SU-DHL-6 (cell line): Measurements from ENCODE around the gene ITPKC.

Experiments used
- H2AFZ ChIP-seq: fragments of 200-600 bp; sonication (generic); 2 replicates; pipeline ENCODE4 v1.6.1; 2014; ENCODE audit warnings: low read depth, mild to moderate bottlenecking, moderate library complexity, mixed read lengths, antibody characterized with exemption, low read length; ENCODE audit not compliant: severe bottlenecking
- H3F3A ChIP-seq: fragments of 200-600 bp; shearing (Covaris generic); 2 replicates; pipeline ENCODE4 v1.6.0; 2016; ENCODE audit warnings: antibody characterized with exemption, mild to moderate bottlenecking; ENCODE audit not compliant: insufficient read depth
- H3K27ac ChIP-seq: fragments of 200-600 bp; sonication (generic); 2 replicates; pipeline ENCODE4 v1.5.1; 2016; ENCODE audit warnings: low read depth, mild to moderate bottlenecking, low read length, moderate library complexity, mixed read lengths
- H3K27me3 ChIP-seq: fragments of 200-600 bp; sonication (generic), shearing (Covaris generic); 2 replicates; pipeline ENCODE4 v1.6.0; 2014; ENCODE audit warnings: mild to moderate bottlenecking, low read length
- H3K36me3 ChIP-seq: fragments of 200-600 bp; sonication (generic); 2 replicates; pipeline ENCODE4 v1.6.1; 2014; ENCODE audit warnings: mild to moderate bottlenecking, low read length, mixed read lengths
- H3K4me2 ChIP-seq: fragments of 300-600, 200-600 bp; shearing (Covaris generic), sonication (generic); 2 replicates; pipeline ENCODE4 v1.6.0; 2014; ENCODE audit warnings: low read length, low read depth, mild to moderate bottlenecking; ENCODE audit not compliant: poor library complexity, severe bottlenecking
- H3K4me3 ChIP-seq: fragments of 200-600 bp; sonication (generic); 2 replicates; pipeline ENCODE4 v1.5.1; 2014; ENCODE audit warnings: antibody characterized with exemption, low read length, mild to moderate bottlenecking, mixed read lengths; ENCODE audit not compliant: insufficient read depth, poor library complexity, severe bottlenecking
- H3K79me2 ChIP-seq: fragments of 200-600 bp; sonication (generic); 2 replicates; pipeline ENCODE4 v1.6.1; 2014; ENCODE audit warnings: mild to moderate bottlenecking, low read length, moderate library complexity; ENCODE audit not compliant: insufficient read depth
- H3K9ac ChIP-seq: fragments of 200-600 bp; sonication (generic); 2 replicates; pipeline ENCODE4 v1.7.0; 2014; ENCODE audit warnings: mild to moderate bottlenecking, low read length
- H3K9me2 ChIP-seq: fragments of 200-600 bp; sonication (generic); replicated peaks from 2 replicates; pipeline ENCODE4 v1.6.1; 2014; ENCODE audit warnings: low read length; ENCODE audit not compliant: insufficient read depth
- H3K9me3 ChIP-seq: fragments of 200-600 bp; sonication (generic); 2 replicates; pipeline ENCODE4 v1.6.1; 2014; ENCODE audit warnings: low read length, mixed read lengths; ENCODE audit not compliant: insufficient read depth
- H4K20me1 ChIP-seq: fragments of 200-600 bp; sonication (generic); 2 replicates; pipeline ENCODE4 v1.6.1; 2014; ENCODE audit warnings: low read depth, mild to moderate bottlenecking, antibody characterized with exemption, low read length, moderate library complexity, mixed read lengths
- CTCF ChIP-seq: fragments of 200-600 bp; sonication (generic); IDR thresholded peaks from one replicate; pipeline ENCODE4 v1.5.1; 2017; ENCODE audit warnings: antibody characterized with exemption, mild to moderate bottlenecking, low read length, moderate library complexity; ENCODE audit not compliant: insufficient read depth, poor library complexity, severe bottlenecking
- EZH2phosphoT487 ChIP-seq: fragments of 200-600 bp; sonication (generic), shearing (Covaris generic); conservative IDR thresholded peaks from 2 replicates; pipeline ENCODE4 v1.6.1; 2018; ENCODE audit warnings: mild to moderate bottlenecking, antibody characterized with exemption, low read length, moderate library complexity, mixed read lengths

ITPKC gene

GRCh38 chr19:40759352-40759751, 42.4 kb downstream of the ITPKC start:
- Histone ChIP-seq H3K9me3 (no peaks in the 10 kb centered on the region), H3K79me2 (peaks cover 62% of the 10 kb centered on the region), H3F3A (no peaks in the 10 kb centered on the region), H4K20me1 (peaks cover 32% of the 10 kb centered on the region), H3K27ac (no peak overlapping the region), H3K9ac (no peak overlapping the region), H3K4me2 (no peak overlapping the region), H3K27me3 (no peaks in the 10 kb centered on the region), H3K9me2 (no peaks in the 10 kb centered on the region), H2AFZ (no peak overlapping the region), H3K4me3 (no peak overlapping the region), H3K36me3 (peaks cover 44% of the 10 kb centered on the region)
- no peak for TF ChIP-seq CTCF
- TF ChIP-seq EZH2phosphoT487, result no peak

- Histone ChIP-seq H3K79me2 (peaks cover 30% of the 10 kb centered on the region), H2AFZ (no peak overlapping the region), H3K9ac (no peak overlapping the region), H3F3A (peaks cover 13% of the 10 kb centered on the region; the same call in 1 of the 2 replicates), H3K36me3 (peaks cover 53% of the 10 kb centered on the region), H3K9me3 (no peaks in the 10 kb centered on the region), H3K4me2 (no peak overlapping the region), H3K27ac (no peak overlapping the region), H3K27me3 (no peaks in the 10 kb centered on the region), H4K20me1 (peaks cover 16% of the 10 kb centered on the region; the same call in 1 of the 2 replicates), H3K4me3 (no peak overlapping the region), H3K9me2 (no peaks in the 10 kb centered on the region)
- TF ChIP-seq EZH2phosphoT487 (no peak), CTCF (no peak)
Measured at GRCh38 chr19:40762754-40763470, 46.0 kb downstream of the ITPKC start.

- H3K4me2 ChIP-seq, result no peak overlapping the region
- no peak overlapping the region for H3K9ac ChIP-seq
- peaks cover 49% of the 10 kb centered on the region for H3K36me3 ChIP-seq
- TF ChIP-seq EZH2phosphoT487 (no peak), CTCF (no peak)
- no peaks in the 10 kb centered on the region for H3K9me2 ChIP-seq
- H3K4me3 ChIP-seq, result no peak overlapping the region
- H4K20me1 ChIP-seq, result peaks cover 11% of the 10 kb centered on the region; the same call in 1 of the 2 replicates
- no peak overlapping the region for H2AFZ ChIP-seq
- no peak overlapping the region for H3K27ac ChIP-seq
- no peaks in the 10 kb centered on the region for H3K9me3 ChIP-seq
- peaks cover 25% of the 10 kb centered on the region for H3K79me2 ChIP-seq
- peaks cover 13% of the 10 kb centered on the region; the same call in 1 of the 2 replicates for H3F3A ChIP-seq
- no peaks in the 10 kb centered on the region for H3K27me3 ChIP-seq
Measured at GRCh38 chr19:40763526-40763925, 46.6 kb downstream of the ITPKC start.
